Measurements from ENCODE around the gene CACNA1C. TPM values are rescaled to one million over a fixed set of nuclear protein-coding genes. Genes with fewer than 3 reads are reported as not detected.

The CACNA1C gene
- total RNA-seq, 1 experiment from 2014 or later, result 1.1 TPM

GRCh38 chr12:2737656-2738241, 685.0 kb downstream of the CACNA1C start:
- H4K8ac ChIP-seq (replicated peaks; ENCODE audit: insufficient read length, low read depth, low read length), result no peak overlapping the region

More at GRCh38 chr12:2737656-2738241, 685.0 kb downstream of the CACNA1C start:
- H3K27ac Mint-ChIP-seq, result no peak overlapping the region
- H3K27me3 Mint-ChIP-seq (ENCODE audit: low read depth), result peaks cover 4% of the 10 kb centered on the region
- Histone ChIP-seq H3K56ac (ENCODE audit: insufficient read length, low read depth, low read length) (no peak overlapping the region), H2BK20ac (ENCODE audit: low read depth, low read length, poor library complexity, severe bottlenecking) (no peak overlapping the region), H3K23me2 (ENCODE audit: insufficient read length, low read depth, low read length, poor library complexity, severe bottlenecking) (no peaks in the 10 kb centered on the region), H4K5ac (ENCODE audit: insufficient read length, low read depth, low read length) (no peak overlapping the region), H3K9me3 (ENCODE audit: control insufficient read depth, low read depth, low read length) (no peaks in the 10 kb centered on the region), H3K79me2 (ENCODE audit: insufficient read depth, low read length) (no peaks in the 10 kb centered on the region), H3K4ac (ENCODE audit: low read depth, low read length) (no peak overlapping the region), H3K4me1 (ENCODE audit: insufficient read depth, low read length) (no peaks in the 10 kb centered on the region; the same call in 1 of the 2 replicates), H4K20me1 (ENCODE audit: control insufficient read depth, insufficient read depth, insufficient read length) (no peaks in the 10 kb centered on the region), H3K9ac (ENCODE audit: extremely low read depth, insufficient read length, low read length) (no peak overlapping the region), H3K14ac (ENCODE audit: insufficient read depth, low read length) (no peak overlapping the region), H2AK5ac (ENCODE audit: insufficient read length, low read length) (no peak overlapping the region), H3K27me3 (ENCODE audit: insufficient read depth, low read length) (no peaks in the 10 kb centered on the region), H2BK5ac (ENCODE audit: insufficient read length, low read length) (no peak overlapping the region), H3K4me2 (ENCODE audit: insufficient read depth, insufficient read length, low read length) (no peak overlapping the region), H2AFZ (ENCODE audit: low read length) (no peak overlapping the region), H2BK15ac (ENCODE audit: low read depth, low read length) (no peak overlapping the region), H3K79me1 (ENCODE audit: insufficient read depth, low read depth, low read length, poor library complexity, severe bottlenecking) (no peaks in the 10 kb centered on the region), H2BK12ac (ENCODE audit: insufficient read length, low read depth, low read length) (no peak overlapping the region), H3K18ac (ENCODE audit: insufficient read length, low read depth, low read length) (no peak overlapping the region), H3K27ac (ENCODE audit: insufficient read length, low read depth, low read length) (no peak overlapping the region), H4K91ac (ENCODE audit: insufficient read length, low read depth, low read length) (no peak overlapping the region), H3T11ph (ENCODE audit: low read length) (no peak overlapping the region), H3K23ac (ENCODE audit: insufficient read length, low read depth, low read length) (no peak overlapping the region), H2BK120ac (ENCODE audit: low read depth, low read length, poor library complexity, severe bottlenecking) (no peak overlapping the region)
- peaks cover 11 to 14% of the 10 kb centered on the region in 2 experiments for H3K4me1 Mint-ChIP-seq
- TF ChIP-seq CTCF (conservative IDR thresholded peaks at IDR 0.05), result no peak
- peaks cover 3 to 5% of the 10 kb centered on the region in 2 experiments; a peak in 2 of 5 replicates for H3K9me3 Mint-ChIP-seq
- no peak for DNase-seq
- H3K36me3 Mint-ChIP-seq (ENCODE audit: insufficient read depth in 1 of 3, low read depth in 3 of 3), result no peaks in the 10 kb centered on the region; a peak in 1 of 7 replicates
- WGBS (ENCODE audit: extremely low coverage, insufficient read length, low lambda C conversion rate), result no CpG with 5 or more reads among the region's 11 CpGs
- H3K4me3 Mint-ChIP-seq, result no peak overlapping the region

All from H9 (cell line).